HG03378 (cell line): ENCODE results near the gene GDPD4.

Experiments used
- ATAC-seq: cut with Tn5 transposase; IDR thresholded peaks from one replicate; pipeline ENCODE4 v1.9.1; 2021; ENCODE audit warnings: mild to moderate bottlenecking, moderate library complexity; ENCODE audit not compliant: unreplicated experiment

GDPD4 gene

GRCh38 chr11:77299528-77299993 is 1.9 kb downstream of the GDPD4 start:
- ATAC-seq: no peak

GRCh38 chr11:77294040-77294439 is 7.4 kb downstream of the GDPD4 start:
- no peak for ATAC-seq

DNA sequence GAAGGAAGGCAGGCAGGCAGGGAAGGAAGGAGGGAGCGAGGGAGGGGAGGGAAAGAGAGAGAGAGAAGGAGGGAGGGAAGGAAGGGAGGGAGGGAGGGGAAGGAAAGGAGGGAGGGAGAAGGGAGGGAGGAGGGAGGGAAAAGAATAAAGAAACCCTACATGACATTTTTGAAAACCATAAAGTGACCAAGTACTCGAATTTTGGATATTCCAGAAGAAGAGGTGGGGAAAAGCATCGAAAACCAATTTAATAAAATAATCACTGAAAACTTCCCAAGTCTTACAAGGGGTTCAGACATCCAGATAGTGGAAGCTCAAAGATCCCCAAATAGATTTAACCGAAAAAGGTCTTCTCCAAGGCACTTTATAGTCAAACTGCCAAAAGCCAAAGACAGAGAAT is 11.7 kb downstream of the GDPD4 start:
- no peak for ATAC-seq

DNA sequence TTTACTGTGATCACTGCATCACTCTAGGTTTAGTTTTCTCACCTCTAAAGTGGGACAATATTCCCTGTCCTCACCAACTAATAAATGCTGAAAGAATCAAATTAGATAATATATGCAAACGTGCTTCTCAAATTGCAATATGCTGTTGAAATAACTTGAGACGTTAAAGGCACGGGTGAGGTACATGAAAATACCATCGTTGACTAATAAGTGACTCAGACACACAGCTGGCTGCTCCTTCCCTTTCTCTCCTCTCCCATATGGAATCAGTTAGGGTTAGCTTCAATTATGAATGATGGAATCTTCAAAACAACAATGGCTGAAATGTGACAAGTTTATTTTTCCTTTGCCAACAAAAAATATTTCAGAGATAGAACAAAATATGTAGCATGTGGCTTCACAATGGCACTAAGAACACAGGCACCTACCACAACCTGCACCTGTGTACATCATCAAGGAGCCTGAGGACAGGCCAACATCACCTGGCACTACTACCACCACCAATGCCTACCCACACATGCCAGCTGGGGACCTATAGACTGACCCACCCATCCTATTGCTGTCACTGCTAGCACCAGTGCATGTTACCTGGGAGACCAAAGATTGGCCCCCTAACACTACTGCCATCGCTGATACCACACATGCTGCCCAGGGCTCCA is 13.7 kb downstream of the GDPD4 start:
- ATAC-seq: no peak

DNA sequence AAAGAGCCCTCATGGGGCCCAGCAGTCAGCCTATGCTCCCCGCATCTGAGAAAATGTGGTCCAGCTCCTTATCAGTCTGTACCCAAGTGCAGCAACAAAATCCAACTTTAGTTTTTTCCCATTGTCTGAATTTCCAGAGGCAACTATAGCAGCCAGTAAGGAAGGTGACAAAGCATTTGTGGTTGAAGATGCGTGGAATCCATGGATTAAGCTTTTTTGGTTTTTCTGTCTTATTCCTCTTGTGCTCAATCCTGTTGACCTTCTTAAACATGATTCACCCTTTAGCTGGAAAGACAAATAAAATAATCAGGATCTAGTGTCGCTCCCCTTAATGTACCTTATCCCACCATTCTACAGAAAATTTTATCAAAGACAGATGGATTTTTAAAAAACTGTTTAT is 14.3 kb downstream of the GDPD4 start:
- ATAC-seq: no peak

DNA sequence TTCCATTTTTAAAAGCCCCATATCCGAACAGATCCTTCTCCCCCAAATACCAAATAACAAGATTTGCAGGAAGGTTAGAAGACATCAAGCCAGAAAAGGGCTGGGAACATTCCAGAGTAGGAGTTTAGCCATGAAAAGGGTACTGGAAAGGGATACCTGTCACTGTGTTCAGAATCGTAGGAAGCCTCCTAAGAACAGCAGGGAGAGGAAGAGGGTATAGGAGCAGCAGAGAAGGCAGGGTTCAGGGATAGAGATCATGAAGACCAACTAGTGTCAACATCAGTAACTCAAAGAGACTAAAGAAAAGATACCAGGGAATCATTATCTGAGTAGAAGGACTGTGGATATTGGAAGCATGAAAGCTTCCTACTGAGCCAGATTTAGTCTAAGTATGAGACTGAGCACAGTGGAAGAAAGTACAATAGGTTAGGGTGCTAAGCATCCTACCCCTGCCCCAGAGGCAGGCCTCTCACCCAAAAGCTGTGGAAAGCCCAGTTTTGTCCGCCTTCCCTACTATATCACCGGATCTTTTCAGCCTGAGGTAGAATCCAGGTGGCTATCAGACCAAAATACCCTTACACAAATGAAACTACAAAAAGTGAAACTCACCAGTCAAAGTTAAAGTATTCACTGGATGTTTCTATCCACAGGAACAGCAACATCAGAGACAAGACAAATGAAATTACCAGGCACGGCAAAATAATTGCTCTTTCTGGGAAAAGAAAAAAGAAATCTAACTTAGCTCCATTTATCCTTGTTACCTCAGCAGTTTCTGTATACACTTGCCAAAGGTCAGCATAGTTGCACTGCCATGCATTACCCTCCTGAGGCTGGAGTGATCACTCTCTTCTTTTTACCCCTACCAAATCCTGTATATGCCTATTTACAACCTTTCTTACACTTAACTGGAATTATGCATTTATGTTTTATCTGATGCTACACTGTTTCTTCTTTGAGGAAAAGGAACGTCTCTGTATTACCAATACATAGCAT is 16.7 kb downstream of the GDPD4 start:
- ATAC-seq: no peak

GRCh38 chr11:77283101-77283500 is 18.4 kb downstream of the GDPD4 start:
- no peak for ATAC-seq

- no peak for ATAC-seq
Measured at GRCh38 chr11:77278595-77279506, 22.6 kb downstream of the GDPD4 start.

DNA sequence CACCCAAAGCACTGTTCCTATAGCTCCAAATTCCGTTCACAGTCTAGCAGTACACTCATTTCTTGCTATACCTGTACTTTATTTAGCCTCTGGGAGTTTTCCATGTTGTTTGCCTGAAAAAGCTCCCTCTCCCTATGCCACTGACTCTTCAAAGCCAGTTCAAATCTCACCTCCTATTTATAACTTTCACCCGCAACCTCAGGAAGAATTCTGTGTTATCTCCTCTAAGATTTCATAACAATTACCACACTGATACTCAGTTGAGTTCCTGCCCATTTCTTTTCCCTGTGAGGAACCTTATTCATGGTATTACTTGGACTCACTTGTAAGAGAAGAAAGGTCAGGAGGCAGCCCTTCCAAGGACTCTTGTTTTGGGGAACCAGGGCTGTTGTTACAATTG is 25.2 kb downstream of the GDPD4 start:
- no peak for ATAC-seq

DNA sequence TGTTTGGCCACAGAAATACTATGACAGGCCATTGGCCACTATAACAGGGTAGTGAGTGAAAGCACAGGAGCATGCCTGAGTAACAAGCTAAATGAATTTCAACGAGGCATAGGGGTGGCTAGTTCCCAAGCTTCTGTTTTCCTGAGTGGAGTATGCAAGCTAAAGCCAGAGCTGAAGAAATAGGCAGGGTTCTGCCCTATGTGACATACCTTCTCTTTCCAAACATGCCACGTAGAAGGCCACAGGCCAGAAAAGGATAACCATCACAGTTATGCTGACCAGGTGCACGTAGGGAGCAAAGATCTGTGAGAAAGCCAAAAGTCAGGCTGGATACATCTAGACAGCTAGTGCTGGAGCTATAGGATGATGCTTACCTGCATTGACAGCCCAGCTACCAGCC is 30.6 kb downstream of the GDPD4 start:
- ATAC-seq: no peak

DNA sequence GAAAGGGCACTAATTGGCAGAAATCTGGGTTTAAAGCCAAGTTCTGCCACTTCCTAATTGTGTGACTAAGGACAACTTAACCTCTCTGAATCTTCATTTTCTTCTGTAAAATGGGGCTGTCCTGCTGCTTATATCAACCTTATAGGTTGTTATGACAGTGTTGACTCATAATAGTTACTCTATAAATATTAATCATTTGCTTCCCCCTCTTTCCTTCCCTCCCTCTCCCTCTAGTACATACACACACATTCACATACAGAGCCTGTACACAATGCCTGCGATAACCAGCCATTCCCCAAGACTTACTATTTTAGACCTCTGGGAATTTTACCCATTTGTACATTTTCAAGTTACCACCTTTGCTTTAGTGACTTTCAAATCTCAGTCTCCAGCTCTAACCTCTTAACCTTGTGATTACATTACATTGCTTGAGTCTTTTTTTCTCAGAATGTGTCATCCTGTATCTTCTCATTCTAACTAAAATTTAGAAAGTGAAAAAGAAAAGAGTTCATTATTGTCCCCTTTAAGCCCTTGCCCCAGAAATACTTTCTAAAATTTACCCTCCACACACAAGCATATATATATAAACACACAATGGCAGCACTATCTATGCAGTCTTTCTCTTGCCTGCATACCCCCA is 31.9 kb downstream of the GDPD4 start:
- ATAC-seq: no peak

DNA sequence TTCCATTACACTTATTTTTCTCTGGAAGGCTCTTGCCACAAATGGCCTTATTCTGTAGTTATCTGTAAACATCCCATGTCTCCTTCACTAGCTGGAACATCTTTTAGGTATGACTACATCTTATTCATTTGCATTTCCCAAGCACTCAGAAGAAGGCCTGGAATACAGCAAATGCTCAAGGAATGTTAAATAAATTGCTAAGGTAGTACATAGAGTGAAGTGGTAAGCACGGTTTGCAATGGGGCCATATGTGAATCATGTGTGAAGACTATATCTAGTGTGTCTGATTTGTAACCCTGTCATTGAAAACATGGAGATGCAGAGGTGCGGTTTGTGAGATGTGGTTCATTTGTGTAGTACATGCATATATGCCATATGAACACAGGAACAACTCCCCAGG is 33.5 kb downstream of the GDPD4 start:
- ATAC-seq: no peak

DNA sequence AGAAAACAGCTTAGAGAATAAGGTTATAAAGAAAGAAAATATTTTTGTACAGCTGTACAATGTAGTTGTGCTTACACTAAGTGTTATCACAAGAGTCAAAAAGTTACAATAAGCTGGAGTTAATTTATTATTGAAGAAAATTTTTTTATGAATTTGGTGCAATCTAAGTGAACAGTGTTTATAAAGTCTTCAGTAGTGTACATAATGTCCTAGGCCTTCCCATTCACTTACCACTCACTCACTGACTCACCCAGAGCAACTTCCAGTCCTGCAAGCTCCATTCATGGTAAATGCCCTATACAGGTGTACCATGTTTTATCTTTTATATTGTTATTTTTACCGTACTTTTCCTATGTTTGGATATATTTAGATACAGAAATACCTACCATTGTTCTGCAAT is 34.7 kb downstream of the GDPD4 start:
- ATAC-seq: no peak

- no peak for ATAC-seq
Measured at GRCh38 chr11:77262803-77263202, 38.7 kb downstream of the GDPD4 start.

GRCh38 chr11:77259641-77260040 is 41.8 kb downstream of the GDPD4 start:
- no peak for ATAC-seq

GRCh38 chr11:77253690-77254089 is 47.8 kb downstream of the GDPD4 start:
- no peak for ATAC-seq

DNA sequence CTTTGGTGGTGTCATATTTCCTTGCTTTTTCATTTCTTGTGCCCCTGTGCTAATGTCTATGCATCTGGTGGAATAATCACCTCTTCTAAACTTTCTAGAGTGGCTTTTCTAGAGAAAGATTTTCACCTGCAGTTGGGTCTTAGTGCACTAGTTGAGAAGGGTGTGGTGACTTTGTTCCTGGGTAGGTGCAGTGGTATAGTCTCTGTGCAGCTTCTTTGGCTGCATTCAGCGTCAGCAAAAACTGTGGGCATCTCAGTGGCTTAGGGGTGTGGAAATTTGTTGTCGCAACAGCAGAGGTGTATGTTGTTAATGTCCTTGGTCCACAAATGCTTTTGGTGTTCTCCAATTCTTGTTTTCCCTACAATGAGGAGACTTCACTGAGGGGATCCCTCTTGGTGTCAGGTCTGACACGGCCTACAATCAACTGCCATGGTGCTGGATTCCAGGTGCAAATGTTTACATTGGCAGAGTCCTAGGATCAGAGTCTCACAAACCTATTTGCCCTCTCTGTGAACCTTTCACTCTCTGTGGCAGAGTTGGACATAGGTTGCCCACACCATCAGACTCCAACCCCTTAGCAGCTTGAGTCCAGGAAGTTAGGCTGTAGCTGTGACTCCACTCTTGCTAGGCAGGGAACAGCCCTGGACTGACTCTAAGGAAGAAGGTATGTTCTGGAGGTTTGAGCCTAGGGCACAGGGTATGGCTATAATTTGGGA is 48.8 kb downstream of the GDPD4 start:
- no peak for ATAC-seq

DNA sequence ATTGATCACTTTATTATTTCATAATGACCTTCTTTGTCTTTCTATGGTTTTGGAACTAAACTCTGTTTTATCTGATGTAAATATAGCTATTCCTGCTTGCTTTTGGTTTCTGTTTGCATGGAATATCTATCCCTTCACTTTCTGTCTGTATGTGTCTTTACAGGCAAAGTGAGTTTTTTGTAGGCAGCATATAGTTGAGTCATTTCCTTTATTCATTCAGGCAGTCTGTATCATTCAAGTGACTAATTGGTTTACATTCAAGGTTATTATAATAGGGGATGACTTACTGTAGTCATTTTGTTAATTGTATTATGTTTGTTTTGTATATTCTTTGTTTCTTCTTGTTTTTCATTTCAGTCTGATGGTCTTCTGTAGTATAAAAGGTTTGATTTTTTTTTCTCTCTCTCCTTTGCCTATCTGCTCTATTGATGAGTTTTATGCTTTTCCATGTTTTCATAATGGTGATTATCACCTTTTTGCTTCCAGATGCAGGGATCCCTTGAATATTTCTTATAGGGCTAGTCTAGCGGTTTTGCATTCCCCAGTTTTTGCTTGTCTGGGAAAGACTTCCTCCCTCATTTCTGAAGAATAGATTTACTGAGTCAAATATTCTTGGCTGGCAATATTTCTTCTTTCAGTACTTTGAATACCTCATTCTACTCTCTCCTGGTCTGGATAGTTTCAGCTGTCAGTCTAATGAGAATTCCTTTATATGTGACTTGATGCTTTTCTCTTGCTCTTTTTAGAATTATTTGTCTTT is 50.4 kb downstream of the GDPD4 start:
- no peak for ATAC-seq

DNA sequence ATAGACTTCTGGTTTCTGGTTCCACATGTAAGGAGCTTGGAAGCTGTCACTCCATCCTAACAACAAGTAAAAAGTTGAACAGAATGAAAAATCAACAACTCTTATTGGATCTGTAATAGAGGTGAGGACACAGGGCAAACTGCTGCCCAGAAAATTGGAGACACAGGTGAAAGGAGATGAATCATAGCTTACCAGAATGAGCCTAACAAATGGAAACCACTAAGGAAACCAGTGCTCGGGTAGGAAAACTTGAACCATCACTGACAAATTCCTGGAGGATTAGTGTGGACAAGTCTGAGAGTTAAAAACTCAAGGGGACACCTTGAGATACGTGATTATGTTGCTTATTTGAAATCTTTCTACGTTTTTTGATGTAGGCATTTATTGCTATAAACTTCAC is 52.1 kb downstream of the GDPD4 start:
- ATAC-seq: no peak
